K562 (cell line): ENCODE measurements around the gene TUBE1.

Source experiments
- BDP1 ChIP-seq: IDR thresholded peaks from 3 replicates; pipeline ENCODE4 v1.6.1; 2011; ENCODE audit not compliant: insufficient read length, insufficient read depth
- RAD51 ChIP-seq: fragments of 450-650 bp; IDR thresholded peaks from 2 replicates; pipeline ENCODE4 v1.7.1; 2016; ENCODE audit warnings: low read depth, mild to moderate bottlenecking, borderline replicate concordance
- TARDBP ChIP-seq: fragments of 450-650 bp; IDR thresholded peaks from 2 replicates; pipeline ENCODE4 v1.6.1; 2016

- TF ChIP-seq BDP1 = no peak
- no peak for TF ChIP-seq TARDBP
- TF ChIP-seq RAD51 = no peak
Measured at GRCh38 chr6:112050429-112050828, 36.9 kb downstream of the TUBE1 start.
